Breast epithelium (tissue), 3 donors: Measurements from ENCODE around the gene OSBPL1A.

Source experiments
- CTCF ChIP-seq, 3 donors: fragments of 450-650 bp; IDR thresholded peaks; one replicate each; pipeline ENCODE4 v1.5.1; 2016 to 2017; ENCODE audit warnings: antibody characterized with exemption in 3 of 3, mild to moderate bottlenecking in 3 of 3, moderate library complexity in 3 of 3
- POLR2A ChIP-seq: fragments of 450-650 bp; IDR thresholded peaks from one replicate; pipeline ENCODE4 v1.6.1; 2016; ENCODE audit warnings: antibody characterized with exemption, mild to moderate bottlenecking, moderate library complexity

GRCh38 chr18:24248359-24248758 lies 149.3 kb downstream of the OSBPL1A start:
- TF ChIP-seq CTCF (IDR thresholded peaks at IDR 0.05), result no peak
- TF ChIP-seq POLR2A, result no peak
